Fibroblast of pulmonary artery (primary cell): ENCODE measurements around the gene CMTM8.

Experiments
- DNase-seq: peaks from one replicate; pipeline ENCODE4 v3.0.0-alpha.2; 2010; ENCODE audit warnings: low read depth
- H3K4me3 ChIP-seq: replicated peaks from 2 replicates; pipeline ENCODE4 v1.5.1; 2011; ENCODE audit warnings: low read depth, mild to moderate bottlenecking, control low read depth, low read length, moderate library complexity
- CTCF ChIP-seq: IDR thresholded peaks from 2 replicates; pipeline ENCODE4 v1.5.1; 2011; ENCODE audit warnings: mild to moderate bottlenecking, control low read depth, low read length, inconsistent platforms; ENCODE audit errors: missing control alignments

CMTM8 gene

GRCh38 chr3:32412887-32413286 is 174.4 kb downstream of the CMTM8 start:
- no peak overlapping the region for H3K4me3 ChIP-seq
- no peak for DNase-seq
- no peak for TF ChIP-seq CTCF

DNA sequence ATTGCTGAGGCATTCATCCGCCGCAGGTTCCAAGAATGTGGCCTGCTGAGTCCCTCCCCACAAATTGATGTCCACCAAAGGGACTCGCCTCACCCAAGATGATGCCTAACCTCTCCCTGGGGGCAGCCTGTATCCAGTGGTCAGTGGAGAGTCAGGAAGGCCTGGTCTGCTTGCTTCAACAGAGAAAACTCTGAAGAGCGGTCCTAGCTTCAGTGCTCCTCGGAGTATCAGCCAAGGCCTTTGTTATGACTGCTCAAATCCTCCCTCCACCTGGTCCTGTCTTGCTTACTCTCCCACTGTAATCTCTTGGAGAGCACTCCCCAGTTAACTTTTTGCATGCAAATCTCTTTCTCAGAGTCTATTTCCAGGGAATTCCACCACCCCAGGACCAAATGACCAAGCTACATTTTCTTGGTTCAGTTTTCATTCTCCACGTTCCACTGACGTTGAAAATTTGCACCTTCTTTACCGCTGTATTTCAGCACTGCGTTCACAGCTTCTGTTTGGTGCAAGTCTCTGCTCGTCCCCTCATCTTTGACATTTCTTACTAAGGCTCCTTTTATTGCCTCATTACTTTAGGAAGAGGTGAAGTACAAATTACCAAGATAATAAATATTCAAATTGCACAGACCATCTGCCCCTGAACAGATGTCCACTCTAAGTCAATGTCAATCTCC is 175.5 kb downstream of the CMTM8 start:
- H3K4me3 ChIP-seq: no peak overlapping the region
- no peak for TF ChIP-seq CTCF
- DNase-seq: no peak

- TF ChIP-seq CTCF: no peak
- DNase-seq: peak; percentile 94
- no peak overlapping the region for H3K4me3 ChIP-seq
Observed at GRCh38 chr3:32414522-32415202, 176.2 kb downstream of the CMTM8 start.

- H3K4me3 ChIP-seq: no peak overlapping the region
- no peak for DNase-seq
- TF ChIP-seq CTCF: no peak
Observed at GRCh38 chr3:32419742-32420125, 181.3 kb downstream of the CMTM8 start.
